Naive thymus-derived CD4-positive, alpha-beta T cell (primary cell): Measurements from ENCODE around the gene MICAL2. TPM values are rescaled to one million over a fixed set of nuclear protein-coding genes. Genes with fewer than 3 reads are reported as not detected.

Experiments
- ATAC-seq: fragments of 150-1000 bp; cut with Tn5 transposase; 2 replicates; pipeline ENCODE4 v1.10.0; 2021; ENCODE audit warnings: mild to moderate bottlenecking, moderate library complexity
- CTCF ChIA-PET: fragments of 350-600 bp; sonication (Branson Sonifier 250); formaldehyde crosslinking; loops from one replicate; lab custom pipeline; 2021; ENCODE audit warnings: antibody characterized with exemption; lab: Charles Lee
- POLR2A ChIA-PET: fragments of 350-600 bp; sonication (Branson Sonifier 250); formaldehyde crosslinking; loops from one replicate; lab custom pipeline; 2021; ENCODE audit warnings: antibody characterized with exemption, inconsistent platforms; lab: Charles Lee
- DNase-seq, 9 donors: peaks; one replicate each; pipeline versions ENCODE4 v3.0.0 to v3.0.0-alpha.2; 2020 to 2022; ENCODE audit warnings: mixed read lengths in 1 of 9
- H3K27ac ChIP-seq: one replicate; pipeline ENCODE4 v1.7.0; 2013; ENCODE audit warnings: mild to moderate bottlenecking, low read depth, low read length, moderate library complexity
- H3K27me3 ChIP-seq, 2 donors: one replicate each; pipeline ENCODE4 v1.7.0; 2013; ENCODE audit warnings: low read length in 2 of 2, mild to moderate bottlenecking in 2 of 2, moderate library complexity in 2 of 2; ENCODE audit not compliant: control insufficient read depth in 2 of 2, insufficient read depth in 2 of 2
- H3K36me3 ChIP-seq, 3 experiments: 1 replicate in 2 of 3; 2 replicates in 1 of 3; pipeline ENCODE4 v1.7.0; 2013; ENCODE audit warnings: low read length in 3 of 3, mild to moderate bottlenecking in 3 of 3, moderate library complexity in 1 of 3; ENCODE audit not compliant: insufficient read depth in 3 of 3, control insufficient read depth in 2 of 3
- H3K4me1 ChIP-seq, 2 donors: one replicate each; pipeline ENCODE4 v1.7.0; 2013; ENCODE audit warnings: low read length in 2 of 2, mild to moderate bottlenecking in 2 of 2, moderate library complexity in 1 of 2; ENCODE audit not compliant: control insufficient read depth in 2 of 2, insufficient read depth in 2 of 2
- H3K4me3 ChIP-seq: 2 replicates; pipeline ENCODE4 v1.7.0; 2013; ENCODE audit warnings: mild to moderate bottlenecking, low read length
- H3K9me3 ChIP-seq, 3 experiments: 1 replicate in 2 of 3; 2 replicates in 1 of 3; pipeline ENCODE4 v1.7.0; 2013; ENCODE audit warnings: low read length in 3 of 3; ENCODE audit not compliant: control insufficient read depth in 2 of 3
- H3K27ac Mint-ChIP-seq, 9 donors: one replicate each; pipeline ENCODE4 v1.8.0; 2020 to 2022; ENCODE audit warnings: mixed read lengths in 9 of 9, mild to moderate bottlenecking in 8 of 9, moderate library complexity in 5 of 9, inconsistent platforms in 2 of 9
- H3K27me3 Mint-ChIP-seq, 5 donors: one replicate each; pipeline ENCODE4 v1.8.0; 2021 to 2022; ENCODE audit warnings: mixed read lengths in 5 of 5, mild to moderate bottlenecking in 1 of 5
- H3K36me3 Mint-ChIP-seq, 5 donors: one replicate each; pipeline ENCODE4 v1.8.0; 2020 to 2022; ENCODE audit warnings: mixed read lengths in 5 of 5, mild to moderate bottlenecking in 3 of 5, inconsistent platforms in 1 of 5
- H3K4me1 Mint-ChIP-seq, 7 donors: one replicate each; pipeline ENCODE4 v1.8.0; 2020 to 2022; ENCODE audit warnings: mixed read lengths in 7 of 7, mild to moderate bottlenecking in 3 of 7, inconsistent platforms in 1 of 7
- H3K4me3 Mint-ChIP-seq, 10 donors: one replicate each; pipeline ENCODE4 v1.8.0; 2020 to 2022; ENCODE audit warnings: mild to moderate bottlenecking in 10 of 10, mixed read lengths in 10 of 10, moderate library complexity in 6 of 10, inconsistent platforms in 2 of 10
- H3K9me3 Mint-ChIP-seq, 11 donors: one replicate each; pipeline ENCODE4 v1.8.0; 2020 to 2022; ENCODE audit warnings: mixed read lengths in 11 of 11, mild to moderate bottlenecking in 4 of 11, inconsistent platforms in 1 of 11, moderate library complexity in 1 of 11
- intact Hi-C, 2 donors: fragments of 100-400 bp; cut with micrococcal nuclease; formaldehyde crosslinking; loops; one replicate each; pipeline ENCODE4 v1.15.1; 2023
- microRNA-seq: library from miRNA; unstranded; fragments of <30 nt; microRNA quantifications from one replicate; pipeline ENCODE4 v1.2.0, GENCODE V29; 2022; ENCODE audit warnings: borderline microRNAs expressed
- polyA plus RNA-seq, 2 donors: library from polyadenylated mRNA; unstranded; fragments of 300-500 nt; fragmentation: Illumina TruSeq; gene quantifications; one replicate each; pipeline ENCODE4 v1.2.3, GENCODE V29; 2021
- total RNA-seq, 6 experiments: library from RNA in 5 of 6; stranded (reverse) in 5 of 6; gene quantifications; 1 replicate in 5 of 6; 2 replicates in 1 of 6; pipeline ENCODE4 v1.2.3 and lab custom pipeline; 2021 to 2026

MICAL2 gene
- total and polyA plus RNA-seq, 7 experiments from 2014 or later = 1.1 to 112 (median 7.6) TPM

GRCh38 chr11:12306830-12307229 lies 196.4 kb downstream of the MICAL2 start:
- peaks cover 0 to 12% (median 5%) of the 10 kb centered on the region in 11 donors for H3K9me3 Mint-ChIP-seq
- peaks cover 0 to 4% (median 2%) of the 10 kb centered on the region in 5 donors for H3K36me3 Mint-ChIP-seq
- Histone ChIP-seq H3K27ac (no peak overlapping the region), H3K4me3 (no peak overlapping the region), H3K4me1 (no peaks in the 10 kb centered on the region), H3K27me3 (no peaks in the 10 kb centered on the region), H3K36me3 (no peaks in the 10 kb centered on the region), H3K9me3 (no peaks in the 10 kb centered on the region)
- H3K27ac Mint-ChIP-seq = no peak overlapping the region
- ATAC-seq (no peak), DNase-seq (no peak)
- intact Hi-C loops = no loop called here
- peaks cover 0 to 14% (median 0%) of the 10 kb centered on the region in 5 donors for H3K27me3 Mint-ChIP-seq
- no peaks in the 10 kb centered on the region for H3K4me1 Mint-ChIP-seq
- ChIA-PET CTCF (no interaction called here), POLR2A (no interaction called here)
- no peak overlapping the region for H3K4me3 Mint-ChIP-seq

GRCh38 chr11:12312132-12312531 lies 201.7 kb downstream of the MICAL2 start:
- peaks cover 0 to 9% (median 6%) of the 10 kb centered on the region in 5 donors for H3K36me3 Mint-ChIP-seq
- Histone ChIP-seq H3K4me3 (no peak overlapping the region), H3K9me3 (peaks cover 0 to 7% (median 0%) of the 10 kb centered on the region in 3 experiments), H3K36me3 (no peaks in the 10 kb centered on the region), H3K27me3 (no peaks in the 10 kb centered on the region), H3K27ac (no peak overlapping the region), H3K4me1 (no peaks in the 10 kb centered on the region)
- CTCF ChIA-PET = interaction anchor here (0.5 kb wide), 1 partner anchor 270 kb away, joined by 5 read pairs; no protein-coding TSS in a partner anchor
- H3K27ac Mint-ChIP-seq = no peak overlapping the region
- H3K4me3 Mint-ChIP-seq = no peak overlapping the region
- intact Hi-C loops = no loop called here
- H3K9me3 Mint-ChIP-seq = peaks cover 3 to 32% (median 16%) of the 10 kb centered on the region in 11 donors
- no peak for DNase-seq
- no peaks in the 10 kb centered on the region for H3K4me1 Mint-ChIP-seq
- H3K27me3 Mint-ChIP-seq = peaks cover 0 to 16% (median 0%) of the 10 kb centered on the region in 5 donors
- no peak for ATAC-seq
- POLR2A ChIA-PET = no interaction called here

Small RNAs within 50 kb of the gene (microRNA-seq; reads per million reads assigned to microRNA genes)
- not detected for gene MIR6124

Other genes with a start within 250 kb of the MICAL2 start
- gene DKK3, start 102.0 kb upstream of the MICAL2 start, total RNA-seq = 1 to 10 TPM in 1 of 5 experiments, under 1 TPM in 1, not detected in 3; 0.32 to 1.4 TPM
- gene DKK3, start 102.0 kb upstream of the MICAL2 start, polyA plus RNA-seq = under 1 TPM in 1 of 2 donors, not detected in 1; 0.38 TPM